Measurements from ENCODE around the gene MAP3K13. TPM values are rescaled to one million over a fixed set of nuclear protein-coding genes. Genes with fewer than 3 reads are reported as not detected.

MAP3K13 gene
- total RNA-seq, 4 donors from 2014 or later = 8.4 to 18.0 (median 13.6) TPM

- no peak overlapping the region for H3K27ac ChIP-seq
- H3K27me3 ChIP-seq = no peaks in the 10 kb centered on the region
- H3K4me1 ChIP-seq = no peaks in the 10 kb centered on the region
- no peak for DNase-seq (ENCODE audit: low spot score in 2 of 2)
- TF ChIP-seq EP300 (IDR thresholded peaks at IDR 0.05) = no peak
- TF ChIP-seq POLR2A (IDR thresholded peaks at IDR 0.05) = no peak
- H3K4me3 ChIP-seq = no peak overlapping the region
- H3K36me3 ChIP-seq = no peaks in the 10 kb centered on the region
- WGBS, 2 donors = 91 to 94% methylated on average over 6 of the region's 6 CpGs
- no peaks in the 10 kb centered on the region for H3K9me3 ChIP-seq
These were observed 58.8 kb downstream of the MAP3K13 start for GRCh38 chr3:185421577-185422232.

GRCh38 chr3:185422677-185423076, 59.7 kb downstream of the MAP3K13 start:
- Histone ChIP-seq H3K27ac (no peak overlapping the region), H3K4me1 (no peaks in the 10 kb centered on the region), H3K9me3 (no peaks in the 10 kb centered on the region), H3K27me3 (no peaks in the 10 kb centered on the region), H3K36me3 (no peaks in the 10 kb centered on the region), H3K4me3 (no peak overlapping the region)
- DNase-seq (ENCODE audit: low spot score in 2 of 2) = no peak
- WGBS, 2 donors = 92 to 94% methylated on average over 4 of the region's 4 CpGs
- TF ChIP-seq POLR2A (IDR thresholded peaks at IDR 0.05) (no peak), EP300 (IDR thresholded peaks at IDR 0.05) (no peak)
- TF ChIP-seq, protein P1, sequence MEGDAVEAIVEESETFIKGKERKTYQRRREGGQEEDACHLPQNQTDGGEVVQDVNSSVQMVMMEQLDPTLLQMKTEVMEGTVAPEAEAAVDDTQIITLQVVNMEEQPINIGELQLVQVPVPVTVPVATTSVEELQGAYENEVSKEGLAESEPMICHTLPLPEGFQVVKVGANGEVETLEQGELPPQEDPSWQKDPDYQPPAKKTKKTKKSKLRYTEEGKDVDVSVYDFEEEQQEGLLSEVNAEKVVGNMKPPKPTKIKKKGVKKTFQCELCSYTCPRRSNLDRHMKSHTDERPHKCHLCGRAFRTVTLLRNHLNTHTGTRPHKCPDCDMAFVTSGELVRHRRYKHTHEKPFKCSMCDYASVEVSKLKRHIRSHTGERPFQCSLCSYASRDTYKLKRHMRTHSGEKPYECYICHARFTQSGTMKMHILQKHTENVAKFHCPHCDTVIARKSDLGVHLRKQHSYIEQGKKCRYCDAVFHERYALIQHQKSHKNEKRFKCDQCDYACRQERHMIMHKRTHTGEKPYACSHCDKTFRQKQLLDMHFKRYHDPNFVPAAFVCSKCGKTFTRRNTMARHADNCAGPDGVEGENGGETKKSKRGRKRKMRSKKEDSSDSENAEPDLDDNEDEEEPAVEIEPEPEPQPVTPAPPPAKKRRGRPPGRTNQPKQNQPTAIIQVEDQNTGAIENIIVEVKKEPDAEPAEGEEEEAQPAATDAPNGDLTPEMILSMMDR (IDR thresholded peaks at IDR 0.05) = no peak

DNA sequence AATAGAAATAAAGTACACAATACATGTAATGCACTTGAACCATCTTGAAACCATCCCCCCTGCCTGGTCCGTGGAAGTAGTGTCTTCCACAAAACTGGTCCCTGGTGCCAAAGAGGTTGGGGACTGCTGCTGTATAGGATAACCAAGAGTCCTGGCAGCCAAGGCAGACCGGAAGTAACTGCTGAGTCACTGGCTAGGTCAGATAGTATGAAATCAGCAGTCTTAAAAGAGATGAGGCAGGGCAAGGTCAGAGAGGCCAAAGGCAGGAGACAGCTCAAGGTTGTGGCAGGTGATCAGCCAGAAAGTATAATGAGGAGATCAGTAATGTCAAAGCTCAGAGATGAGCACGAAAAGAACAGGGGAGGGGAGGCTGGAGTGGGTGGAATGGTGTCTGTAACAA, 60.2 kb downstream of the MAP3K13 start:
- Histone ChIP-seq H3K36me3 (no peaks in the 10 kb centered on the region), H3K27me3 (no peaks in the 10 kb centered on the region), H3K9me3 (no peaks in the 10 kb centered on the region), H3K4me3 (no peak overlapping the region), H3K27ac (no peak overlapping the region), H3K4me1 (no peaks in the 10 kb centered on the region)
- DNase-seq (ENCODE audit: low spot score in 2 of 2) = no peak
- TF ChIP-seq POLR2A (IDR thresholded peaks at IDR 0.05) (no peak), EP300 (IDR thresholded peaks at IDR 0.05) (no peak)
- WGBS, 2 donors = 64 to 71% methylated on average over 3 of the region's 3 CpGs

DNA sequence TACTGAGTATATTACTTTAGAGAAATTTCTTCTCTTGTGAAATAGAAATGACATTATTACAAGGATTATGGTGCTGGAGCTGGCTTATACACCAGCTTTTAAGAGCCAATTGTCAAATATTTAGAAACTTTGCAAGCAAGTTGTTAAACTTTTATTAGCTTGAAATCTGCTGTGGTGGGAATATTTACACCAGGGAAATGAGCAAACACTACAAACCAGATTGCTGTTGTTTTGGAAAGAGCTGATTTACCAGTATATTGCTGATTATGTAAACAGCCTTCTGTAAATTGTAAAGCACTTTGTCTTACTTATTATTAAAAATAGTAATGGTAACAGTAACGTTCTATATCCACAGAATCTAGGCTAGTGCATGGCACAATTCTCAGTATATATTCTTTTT, 61.5 kb downstream of the MAP3K13 start:
- Histone ChIP-seq H3K27me3 (no peaks in the 10 kb centered on the region), H3K4me1 (no peaks in the 10 kb centered on the region), H3K27ac (no peak overlapping the region), H3K4me3 (no peak overlapping the region), H3K36me3 (peaks cover 0 to 6% (median 0%) of the 10 kb centered on the region in 3 donors), H3K9me3 (no peaks in the 10 kb centered on the region)
- TF ChIP-seq EP300 (IDR thresholded peaks at IDR 0.05) (no peak), POLR2A (IDR thresholded peaks at IDR 0.05) (no peak)
- TF ChIP-seq, protein P1 (IDR thresholded peaks at IDR 0.05) = no peak
- WGBS, 2 donors = 92 to 94% methylated on average over 1 of the region's 1 CpG
- no peak for DNase-seq (ENCODE audit: low spot score in 2 of 2)

DNA sequence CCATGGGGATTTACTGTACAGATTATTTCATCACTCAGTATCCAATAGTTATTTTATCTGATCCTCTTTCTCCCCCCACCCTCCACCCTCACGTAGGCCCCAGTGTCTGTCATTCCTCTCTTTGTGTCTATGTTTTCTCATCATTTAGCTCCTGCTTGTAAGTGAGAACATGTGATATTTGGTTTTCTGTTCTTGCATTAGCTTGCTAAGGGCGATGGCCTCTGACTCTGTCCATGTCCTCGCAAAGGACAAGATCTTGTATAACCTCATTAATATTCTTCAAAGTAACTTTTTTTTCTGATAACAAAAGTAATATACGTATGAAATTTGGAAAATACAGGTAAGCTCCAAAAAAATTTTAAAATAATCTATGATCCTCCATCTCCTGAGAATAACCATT, 67.4 kb downstream of the MAP3K13 start:
- Histone ChIP-seq H3K9me3 (no peaks in the 10 kb centered on the region), H3K27me3 (no peaks in the 10 kb centered on the region), H3K36me3 (peaks cover 0 to 11% (median 0%) of the 10 kb centered on the region in 3 donors), H3K4me3 (no peak overlapping the region), H3K4me1 (no peaks in the 10 kb centered on the region), H3K27ac (no peak overlapping the region)
- DNase-seq (ENCODE audit: low spot score in 2 of 2) = no peak
- WGBS, 2 donors = 92% methylated on average over 4 of the region's 4 CpGs
- TF ChIP-seq, protein P1 (IDR thresholded peaks at IDR 0.05) = no peak
- no peak for TF ChIP-seq POLR2A (IDR thresholded peaks at IDR 0.05)
- no peak for TF ChIP-seq EP300 (IDR thresholded peaks at IDR 0.05)

- DNase-seq (ENCODE audit: low spot score in 2 of 2) = no peak
- Histone ChIP-seq H3K27ac (no peak overlapping the region), H3K27me3 (no peaks in the 10 kb centered on the region), H3K36me3 (peaks cover 0 to 19% (median 0%) of the 10 kb centered on the region in 3 donors), H3K9me3 (no peaks in the 10 kb centered on the region), H3K4me3 (no peak overlapping the region), H3K4me1 (no peaks in the 10 kb centered on the region)
- 84 to 85% methylated on average over 7 of the region's 7 CpGs for WGBS, 2 donors
- TF ChIP-seq EP300 (IDR thresholded peaks at IDR 0.05) = no peak
- TF ChIP-seq, protein P1 (IDR thresholded peaks at IDR 0.05) = no peak
- no peak for TF ChIP-seq POLR2A (IDR thresholded peaks at IDR 0.05)
These were observed 77.0 kb downstream of the MAP3K13 start for GRCh38 chr3:185439745-185440466.
